ENCODE results near the gene LYSET. TPM values are rescaled to one million over a fixed set of nuclear protein-coding genes. Genes with fewer than 3 reads are reported as not detected.

The LYSET gene
- total RNA-seq, 2 experiments from 2014 or later, result 13.6 to 15.5 TPM

DNA sequence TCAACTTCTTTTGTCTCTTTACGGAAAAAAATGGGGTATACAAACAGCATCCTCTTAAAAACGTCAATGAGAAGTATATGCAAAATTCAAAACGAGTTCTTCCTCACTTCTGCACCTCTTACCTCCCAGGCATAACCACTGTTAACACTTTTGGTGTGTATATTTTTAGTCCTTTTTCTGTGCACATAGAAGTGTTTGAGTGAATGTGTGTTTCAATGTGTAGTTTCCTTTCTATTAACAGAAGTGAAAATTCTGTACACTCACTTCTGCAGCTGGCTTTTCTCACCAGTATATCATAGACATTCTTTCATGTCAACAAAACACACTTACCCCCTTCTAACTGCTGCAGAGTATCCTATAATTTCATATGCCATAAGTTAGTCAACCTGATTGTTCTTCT is 27.3 kb downstream of the LYSET start:
- ChIA-PET POLR2A (no interaction called here), CTCF (no interaction called here)
- Mint-ChIP-seq H3K36me3 (ENCODE audit: low read depth) (peaks cover 36% of the 10 kb centered on the region), H3K4me1 (ENCODE audit: low read depth) (peaks cover 17% of the 10 kb centered on the region), H3K9me3 (no peaks in the 10 kb centered on the region), H3K27me3 (no peaks in the 10 kb centered on the region), H3K27ac (no peak overlapping the region), H3K4me3 (no peak overlapping the region)
- intact Hi-C loops (cut with micrococcal nuclease), result no loop called here
- ATAC-seq, result no peak
- no peak for DNase-seq
- TF ChIP-seq, protein P1, sequence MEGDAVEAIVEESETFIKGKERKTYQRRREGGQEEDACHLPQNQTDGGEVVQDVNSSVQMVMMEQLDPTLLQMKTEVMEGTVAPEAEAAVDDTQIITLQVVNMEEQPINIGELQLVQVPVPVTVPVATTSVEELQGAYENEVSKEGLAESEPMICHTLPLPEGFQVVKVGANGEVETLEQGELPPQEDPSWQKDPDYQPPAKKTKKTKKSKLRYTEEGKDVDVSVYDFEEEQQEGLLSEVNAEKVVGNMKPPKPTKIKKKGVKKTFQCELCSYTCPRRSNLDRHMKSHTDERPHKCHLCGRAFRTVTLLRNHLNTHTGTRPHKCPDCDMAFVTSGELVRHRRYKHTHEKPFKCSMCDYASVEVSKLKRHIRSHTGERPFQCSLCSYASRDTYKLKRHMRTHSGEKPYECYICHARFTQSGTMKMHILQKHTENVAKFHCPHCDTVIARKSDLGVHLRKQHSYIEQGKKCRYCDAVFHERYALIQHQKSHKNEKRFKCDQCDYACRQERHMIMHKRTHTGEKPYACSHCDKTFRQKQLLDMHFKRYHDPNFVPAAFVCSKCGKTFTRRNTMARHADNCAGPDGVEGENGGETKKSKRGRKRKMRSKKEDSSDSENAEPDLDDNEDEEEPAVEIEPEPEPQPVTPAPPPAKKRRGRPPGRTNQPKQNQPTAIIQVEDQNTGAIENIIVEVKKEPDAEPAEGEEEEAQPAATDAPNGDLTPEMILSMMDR (IDR thresholded peaks at IDR 0.05), result no peak

DNA sequence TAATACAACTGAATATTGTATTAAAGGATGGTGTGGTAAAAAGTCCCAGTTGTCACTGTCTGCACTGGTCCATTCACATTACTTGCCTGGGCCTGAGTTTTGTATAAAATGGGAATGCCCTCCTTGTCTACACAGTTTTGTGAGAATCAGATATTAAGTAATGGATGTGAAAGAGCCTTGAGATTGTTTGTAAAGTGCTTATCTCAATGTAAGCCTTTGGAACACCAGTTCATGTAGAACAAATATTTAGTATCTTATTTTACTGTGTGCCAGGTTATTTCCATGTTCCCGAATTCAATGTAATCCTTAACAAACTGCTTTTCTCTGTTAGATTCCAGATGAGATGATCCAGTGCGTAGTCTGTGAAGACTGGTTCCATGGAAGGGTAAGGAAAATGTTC is 29.5 kb downstream of the LYSET start:
- DNase-seq (no peak), ATAC-seq (no peak)
- Mint-ChIP-seq H3K27ac (no peak overlapping the region), H3K4me1 (ENCODE audit: low read depth) (peaks cover 1% of the 10 kb centered on the region), H3K9me3 (no peaks in the 10 kb centered on the region), H3K36me3 (ENCODE audit: low read depth) (peaks cover 40% of the 10 kb centered on the region), H3K27me3 (no peaks in the 10 kb centered on the region), H3K4me3 (no peak overlapping the region)
- intact Hi-C loops (cut with micrococcal nuclease), result no loop called here
- CTCF ChIA-PET, result no interaction called here
- TF ChIP-seq, protein P1 (IDR thresholded peaks at IDR 0.05), result no peak
- POLR2A ChIA-PET, result no interaction called here

DNA sequence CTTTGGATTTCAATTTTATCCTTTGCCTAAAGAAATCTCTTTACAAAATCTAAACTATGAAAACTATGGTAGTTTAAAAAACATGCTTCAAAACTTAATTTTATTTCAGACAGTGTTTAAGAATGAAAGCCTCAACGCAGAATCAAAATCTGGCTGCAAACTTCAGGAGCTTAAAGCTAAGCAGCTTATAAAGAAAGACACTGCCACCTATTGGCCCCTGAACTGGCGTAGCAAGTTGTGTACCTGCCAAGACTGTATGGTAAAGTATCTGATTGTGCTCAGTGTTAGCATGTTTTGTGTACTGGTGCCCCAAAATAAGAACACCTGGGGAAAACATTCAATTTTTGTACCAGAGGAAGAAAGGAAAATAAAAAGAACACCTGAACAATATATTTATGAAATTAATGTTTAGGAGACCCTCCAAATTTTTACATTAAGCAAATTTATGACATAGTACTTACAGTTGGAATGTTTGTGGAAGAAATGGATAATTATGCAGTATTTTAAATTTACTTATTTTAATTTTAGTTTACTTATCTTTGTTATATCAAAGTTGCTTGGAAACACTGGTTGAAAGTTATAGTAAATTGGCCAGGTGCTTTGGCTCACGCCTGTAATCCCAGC is 34.1 kb downstream of the LYSET start:
- H3K9me3 Mint-ChIP-seq, result no peaks in the 10 kb centered on the region
- ChIA-PET POLR2A (no interaction called here), CTCF (interaction anchor here (0.7 to 1.0 kb wide), 8 partner anchors 10 to 267 kb away, joined by 3 to 10 read pairs (median 4); no protein-coding TSS in a partner anchor)
- ATAC-seq (peak; percentile 74), DNase-seq (peak; percentile 67)
- H3K36me3 Mint-ChIP-seq (ENCODE audit: low read depth), result peaks cover 51% of the 10 kb centered on the region
- H3K27ac Mint-ChIP-seq, result no peak overlapping the region
- intact Hi-C loops (cut with micrococcal nuclease), result no loop called here
- peaks cover 6% of the 10 kb centered on the region for H3K4me1 Mint-ChIP-seq (ENCODE audit: low read depth)
- H3K4me3 Mint-ChIP-seq, result no peak overlapping the region
- TF ChIP-seq, protein P1 (IDR thresholded peaks at IDR 0.05), result peak; percentile 64
- no peaks in the 10 kb centered on the region for H3K27me3 Mint-ChIP-seq

DNA sequence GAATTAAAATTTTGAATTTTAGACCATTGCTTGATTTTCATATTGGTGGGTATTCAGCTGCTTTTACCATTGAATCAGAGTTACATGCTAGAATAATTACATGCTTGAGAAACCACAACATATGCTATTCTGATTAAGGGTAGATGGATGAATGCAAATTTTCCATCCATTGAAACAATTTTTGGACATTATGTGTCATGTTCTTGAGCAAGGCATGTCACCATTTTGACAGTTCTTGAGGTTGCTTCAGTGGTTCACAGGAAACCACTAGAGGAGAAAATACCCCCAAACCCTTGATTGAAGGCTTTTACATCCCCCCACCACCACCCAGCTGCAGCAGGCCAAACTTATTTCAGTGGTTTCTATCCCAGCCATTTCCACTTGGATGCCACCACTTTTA is 35.4 kb downstream of the LYSET start:
- intact Hi-C loops (cut with micrococcal nuclease), result loop anchor here (5.0 kb wide), 1 partner anchor 322 kb away; no protein-coding TSS in a partner anchor
- ChIA-PET CTCF (interaction anchor here (2.2 kb wide), 1 partner anchor 106 kb away, joined by 5 read pairs; no protein-coding TSS in a partner anchor), POLR2A (interaction anchor here (0.6 kb wide), 1 partner anchor 13 kb away, joined by 3 read pairs; no protein-coding TSS in a partner anchor)
- Mint-ChIP-seq H3K9me3 (no peaks in the 10 kb centered on the region), H3K27me3 (no peaks in the 10 kb centered on the region), H3K4me3 (no peak overlapping the region), H3K27ac (no peak overlapping the region), H3K36me3 (ENCODE audit: low read depth) (peaks cover 53% of the 10 kb centered on the region), H3K4me1 (ENCODE audit: low read depth) (peaks cover 6% of the 10 kb centered on the region)
- DNase-seq (no peak), ATAC-seq (no peak)
- TF ChIP-seq, protein P1 (IDR thresholded peaks at IDR 0.05), result no peak

DNA sequence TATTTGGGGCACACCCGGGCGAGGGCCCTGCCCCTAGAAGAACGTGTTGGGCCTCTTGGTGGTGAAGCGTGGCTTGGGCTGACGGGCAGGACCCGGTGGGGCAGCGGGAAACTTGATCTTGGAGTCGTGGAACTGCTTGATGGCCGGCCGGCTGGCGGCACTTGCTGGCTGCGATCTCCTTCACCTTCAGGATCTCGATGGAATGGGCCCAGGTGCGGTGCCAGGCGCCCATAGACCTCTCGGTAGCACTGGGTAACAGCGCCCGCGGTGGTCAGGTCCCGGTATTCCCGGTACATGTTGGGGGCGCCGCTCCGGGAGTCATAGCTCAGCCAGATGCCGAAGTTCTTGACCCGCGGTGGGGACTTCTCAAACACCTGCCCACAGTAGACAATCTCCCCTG is 38.4 kb downstream of the LYSET start:
- ChIA-PET CTCF (no interaction called here), POLR2A (interaction anchor here (1.2 kb wide), 1 partner anchor 11 kb away, joined by 3 read pairs; no protein-coding TSS in a partner anchor)
- TF ChIP-seq, protein P1 (IDR thresholded peaks at IDR 0.05), result no peak
- no peak for ATAC-seq
- intact Hi-C loops (cut with micrococcal nuclease), result loop anchor here (5.0 kb wide), 1 partner anchor 319 kb away; no protein-coding TSS in a partner anchor
- Mint-ChIP-seq H3K27me3 (no peaks in the 10 kb centered on the region), H3K4me1 (ENCODE audit: low read depth) (peaks cover 6% of the 10 kb centered on the region), H3K36me3 (ENCODE audit: low read depth) (peaks cover 57% of the 10 kb centered on the region), H3K27ac (no peak overlapping the region), H3K4me3 (no peak overlapping the region), H3K9me3 (no peaks in the 10 kb centered on the region)
- no peak for DNase-seq
